Caco-2 (cell line): ENCODE results near the gene DDX49. TPM values are rescaled to one million over a fixed set of nuclear protein-coding genes. Genes with fewer than 3 reads are reported as not detected.

Source experiments
- BruUV-seq: library from RNA; stranded (reverse); fragments of 400-500 nt; replicated peaks from 2 replicates; lab custom pipeline; 2021; lab: Mats Ljungman, UMichigan
- CTCF ChIA-PET: fragments of 300-600 bp; sonication (Branson Sonifier 250); formaldehyde crosslinking; loops from one replicate; lab custom pipeline; 2022; ENCODE audit warnings: antibody characterized with exemption; lab: Charles Lee
- POLR2A ChIA-PET: fragments of 300-600 bp; sonication (Branson Sonifier 250); formaldehyde crosslinking; loops from one replicate; lab custom pipeline; 2022; ENCODE audit warnings: antibody characterized with exemption; lab: Charles Lee
- DNase-seq, 2 experiments: peaks; one replicate each; pipeline versions ENCODE4 v3.0.0 to v3.0.0-alpha.2; 2020 to 2022
- H3K27me3 ChIP-seq: replicated peaks from 2 replicates; pipeline ENCODE4 v1.6.0; 2011; ENCODE audit warnings: low read length; ENCODE audit not compliant: control insufficient read depth, insufficient read depth
- H3K36me3 ChIP-seq: 2 replicates; pipeline ENCODE4 v1.5.1; 2011; ENCODE audit warnings: low read length; ENCODE audit not compliant: control insufficient read depth, insufficient read depth
- H3K4me1 ChIP-seq: fragments of 250-450 bp; sonication (Bioruptor Pico); 2 replicates; pipeline ENCODE4 v1.5.1; 2020; ENCODE audit warnings: mild to moderate bottlenecking
- H3K4me3 ChIP-seq: 2 replicates; pipeline ENCODE4 v1.5.1; 2011; ENCODE audit warnings: low read depth, mild to moderate bottlenecking, control low read depth, low read length
- H3K9me3 ChIP-seq: fragments of 250-450 bp; sonication (Bioruptor Pico); 2 replicates; pipeline ENCODE4 v1.5.1; 2020; ENCODE audit warnings: mild to moderate bottlenecking, moderate library complexity
- H3K27ac Mint-ChIP-seq: one replicate; pipeline ENCODE4 v1.8.0; 2022; ENCODE audit warnings: mixed read lengths; ENCODE audit not compliant: unreplicated experiment
- H3K27me3 Mint-ChIP-seq: one replicate; pipeline ENCODE4 v1.8.0; 2022; ENCODE audit warnings: mixed read lengths; ENCODE audit not compliant: insufficient read depth, unreplicated experiment
- H3K36me3 Mint-ChIP-seq: one replicate; pipeline ENCODE4 v1.8.0; 2022; ENCODE audit warnings: mild to moderate bottlenecking, mixed read lengths; ENCODE audit not compliant: insufficient read depth, unreplicated experiment
- H3K4me1 Mint-ChIP-seq: one replicate; pipeline ENCODE4 v1.8.0; 2022; ENCODE audit warnings: low read depth, mixed read lengths; ENCODE audit not compliant: unreplicated experiment
- H3K4me3 Mint-ChIP-seq: one replicate; pipeline ENCODE4 v1.8.0; 2022; ENCODE audit warnings: mild to moderate bottlenecking, moderate library complexity, mixed read lengths; ENCODE audit not compliant: unreplicated experiment
- H3K9me3 Mint-ChIP-seq: one replicate; pipeline ENCODE4 v1.8.0; 2022; ENCODE audit warnings: mixed read lengths; ENCODE audit not compliant: unreplicated experiment
- intact Hi-C: fragments of 100-400 bp; cut with micrococcal nuclease; formaldehyde crosslinking; loops from one replicate; pipeline ENCODE4 v1.10.0; 2022; ENCODE audit not compliant: unreplicated experiment
- total RNA-seq: library from RNA; stranded (reverse); gene quantifications from 2 replicates; pipeline ENCODE4 v1.2.3, GENCODE V29; 2022
- TF ChIP-seq, protein P1 (sequence below), 2 experiments: fragments of 200-600 bp in 1 of 2; IDR thresholded peaks; 1 replicate in 1 of 2; 2 replicates in 1 of 2; pipeline versions ENCODE4 v1.5.1 to v1.8.0; 2011 to 2022; ENCODE audit warnings: antibody characterized with exemption in 1 of 2, control low read depth in 1 of 2, inconsistent platforms in 1 of 2, low read depth in 1 of 2, low read length in 1 of 2, mild to moderate bottlenecking in 1 of 2, moderate library complexity in 1 of 2; ENCODE audit not compliant: insufficient read depth in 1 of 2, severe bottlenecking in 1 of 2, unreplicated experiment in 1 of 2

Gene DDX49
- total RNA-seq, 1 experiment from 2014 or later = 48.7 TPM

DNA sequence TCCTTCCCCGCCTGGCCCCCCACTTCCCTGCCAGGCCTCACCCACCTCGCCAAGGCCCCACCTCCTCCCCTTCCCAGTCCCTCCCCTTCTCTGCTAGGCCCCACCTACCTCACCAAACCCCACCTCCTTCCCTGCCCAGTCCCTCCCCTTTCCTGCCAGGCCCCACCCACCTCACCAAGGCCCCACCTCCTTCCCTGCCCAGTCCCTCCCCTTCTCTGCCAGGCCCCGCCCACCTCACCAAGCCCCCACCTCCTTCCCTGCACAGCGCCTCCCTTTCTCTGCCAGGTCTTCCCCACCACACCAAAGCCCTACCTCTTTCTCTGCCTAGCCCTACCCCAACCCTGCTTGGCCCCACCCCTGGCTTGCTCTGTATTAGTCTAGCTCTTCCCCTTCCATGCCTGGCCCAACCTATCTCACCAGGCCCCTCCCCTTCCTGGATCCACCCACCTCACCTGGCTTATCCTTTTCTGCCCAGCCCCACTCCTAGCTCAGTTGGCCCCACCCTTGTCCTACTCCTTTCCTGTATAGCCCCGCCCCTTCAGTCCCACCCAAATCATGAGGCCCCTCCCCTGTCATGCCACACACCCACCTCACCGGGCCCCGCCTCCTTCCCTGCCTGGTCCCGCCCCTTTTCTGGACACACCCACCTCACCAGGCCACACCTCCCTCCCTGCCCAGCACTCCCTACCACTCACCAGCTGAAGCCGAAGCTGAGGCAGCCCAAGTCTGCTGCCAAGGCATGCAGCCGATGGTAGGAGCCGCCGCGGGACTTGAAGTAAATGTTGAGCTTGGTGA lies 39.7 kb upstream of the DDX49 start:
- H3K36me3 Mint-ChIP-seq = peaks cover 69% of the 10 kb centered on the region
- DNase-seq = peak; percentile 55 to 65
- CTCF ChIA-PET = no interaction called here
- intact Hi-C loops = no loop called here
- H3K27ac Mint-ChIP-seq = no peak overlapping the region
- BruUV-seq = no TSS peak
- H3K27me3 Mint-ChIP-seq = no peaks in the 10 kb centered on the region
- Histone ChIP-seq H3K4me3 (no peak overlapping the region), H3K4me1 (no peaks in the 10 kb centered on the region), H3K36me3 (peaks cover 9% of the 10 kb centered on the region; the same call in 1 of the 2 replicates), H3K9me3 (peaks cover 8% of the 10 kb centered on the region; the same call in 1 of the 2 replicates), H3K27me3 (no peaks in the 10 kb centered on the region)
- TF ChIP-seq, protein P1, sequence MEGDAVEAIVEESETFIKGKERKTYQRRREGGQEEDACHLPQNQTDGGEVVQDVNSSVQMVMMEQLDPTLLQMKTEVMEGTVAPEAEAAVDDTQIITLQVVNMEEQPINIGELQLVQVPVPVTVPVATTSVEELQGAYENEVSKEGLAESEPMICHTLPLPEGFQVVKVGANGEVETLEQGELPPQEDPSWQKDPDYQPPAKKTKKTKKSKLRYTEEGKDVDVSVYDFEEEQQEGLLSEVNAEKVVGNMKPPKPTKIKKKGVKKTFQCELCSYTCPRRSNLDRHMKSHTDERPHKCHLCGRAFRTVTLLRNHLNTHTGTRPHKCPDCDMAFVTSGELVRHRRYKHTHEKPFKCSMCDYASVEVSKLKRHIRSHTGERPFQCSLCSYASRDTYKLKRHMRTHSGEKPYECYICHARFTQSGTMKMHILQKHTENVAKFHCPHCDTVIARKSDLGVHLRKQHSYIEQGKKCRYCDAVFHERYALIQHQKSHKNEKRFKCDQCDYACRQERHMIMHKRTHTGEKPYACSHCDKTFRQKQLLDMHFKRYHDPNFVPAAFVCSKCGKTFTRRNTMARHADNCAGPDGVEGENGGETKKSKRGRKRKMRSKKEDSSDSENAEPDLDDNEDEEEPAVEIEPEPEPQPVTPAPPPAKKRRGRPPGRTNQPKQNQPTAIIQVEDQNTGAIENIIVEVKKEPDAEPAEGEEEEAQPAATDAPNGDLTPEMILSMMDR (IDR thresholded peaks at IDR 0.05; ENCODE audit: insufficient read depth in 1 of 2, low read depth in 1 of 2, low read length in 1 of 2, severe bottlenecking in 1 of 2, unreplicated experiment in 1 of 2) = no peak
- H3K4me1 Mint-ChIP-seq = no peaks in the 10 kb centered on the region
- peaks cover under 1% of the 10 kb centered on the region for H3K9me3 Mint-ChIP-seq
- H3K4me3 Mint-ChIP-seq = no peak overlapping the region
- POLR2A ChIA-PET = no interaction called here

DNA sequence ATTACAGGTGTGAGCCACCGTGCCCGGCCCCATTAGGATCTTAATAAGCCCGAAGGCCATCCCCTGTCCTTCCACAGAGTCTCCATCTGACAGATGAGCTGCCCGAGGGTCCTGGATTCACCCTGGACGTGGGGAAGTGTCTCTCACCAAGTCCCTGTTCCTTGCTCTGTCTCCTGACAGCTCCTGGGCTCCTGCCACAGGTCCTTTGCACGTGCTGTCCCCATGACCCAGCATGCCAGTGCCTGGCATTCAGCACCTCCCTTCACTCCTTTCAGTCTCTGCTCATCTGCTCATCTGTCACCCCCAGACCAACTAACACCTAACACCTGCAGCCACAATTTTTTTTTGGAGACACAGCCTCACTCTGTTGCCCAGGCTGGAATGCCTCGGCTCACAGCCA lies 38.0 kb upstream of the DDX49 start:
- no peak overlapping the region for H3K4me3 ChIP-seq
- no TSS peak for BruUV-seq

DNA sequence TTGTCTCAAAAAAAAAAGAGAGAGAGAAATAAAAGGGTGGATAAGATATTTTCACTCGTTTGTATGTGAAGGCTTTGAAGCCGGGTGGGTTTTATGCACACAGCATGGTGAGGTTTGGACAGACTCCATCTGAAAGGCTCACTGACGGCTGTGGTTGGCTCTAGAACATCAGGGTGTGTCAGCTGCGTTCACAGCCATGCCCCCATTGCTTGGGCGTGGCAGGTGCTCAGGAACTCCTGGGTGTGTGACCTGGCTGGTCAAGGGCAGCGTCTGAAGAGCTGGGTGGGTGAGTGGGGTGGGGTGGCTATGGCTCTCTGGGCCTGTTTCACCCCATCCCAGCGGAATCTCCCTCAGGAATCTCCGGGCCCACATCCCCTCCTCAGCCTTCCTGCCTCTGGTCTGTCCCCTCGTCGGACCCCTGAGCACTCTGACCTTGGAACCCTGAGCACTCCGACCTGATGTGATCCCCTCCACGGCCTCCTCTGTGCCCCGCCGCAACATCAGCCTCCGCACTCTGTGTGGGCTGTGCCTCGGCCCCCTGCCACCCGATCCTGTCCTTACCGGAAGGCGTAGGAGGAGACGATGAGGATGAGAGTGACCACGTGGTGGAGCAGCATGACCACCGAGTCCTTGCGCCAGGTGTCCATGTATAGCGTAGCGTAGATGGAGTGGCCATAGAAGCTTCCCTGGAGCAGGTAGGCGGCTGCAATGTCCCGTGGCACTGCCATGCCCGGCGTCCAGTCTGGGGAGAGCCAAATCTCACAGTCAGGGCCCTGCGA lies 35.8 kb upstream of the DDX49 start:
- TF ChIP-seq, protein P1 (IDR thresholded peaks at IDR 0.05; ENCODE audit: insufficient read depth in 1 of 2, low read depth in 1 of 2, low read length in 1 of 2, severe bottlenecking in 1 of 2, unreplicated experiment in 1 of 2) = no peak
- Histone ChIP-seq H3K36me3 (peaks cover 3% of the 10 kb centered on the region; the same call in 1 of the 2 replicates), H3K4me3 (no peak overlapping the region), H3K27me3 (no peaks in the 10 kb centered on the region), H3K9me3 (no peaks in the 10 kb centered on the region), H3K4me1 (no peaks in the 10 kb centered on the region)
- Mint-ChIP-seq H3K27me3 (no peaks in the 10 kb centered on the region), H3K9me3 (no peaks in the 10 kb centered on the region), H3K4me3 (no peak overlapping the region), H3K4me1 (no peaks in the 10 kb centered on the region), H3K27ac (no peak overlapping the region), H3K36me3 (peaks cover 40% of the 10 kb centered on the region)
- no peak for DNase-seq
- POLR2A ChIA-PET = no interaction called here
- intact Hi-C loops = no loop called here
- BruUV-seq = no TSS peak
- CTCF ChIA-PET = no interaction called here

More for the DNA sequence above, 38.0 kb upstream of the DDX49 start:
- Histone ChIP-seq H3K9me3 (peaks cover 6% of the 10 kb centered on the region; the same call in 1 of the 2 replicates), H3K4me1 (no peaks in the 10 kb centered on the region), H3K27me3 (no peaks in the 10 kb centered on the region), H3K36me3 (peaks cover 9% of the 10 kb centered on the region; the same call in 1 of the 2 replicates)
- peaks cover 56% of the 10 kb centered on the region for H3K36me3 Mint-ChIP-seq
- H3K4me1 Mint-ChIP-seq = no peaks in the 10 kb centered on the region
- TF ChIP-seq, protein P1 (IDR thresholded peaks at IDR 0.05; ENCODE audit: insufficient read depth in 1 of 2, low read depth in 1 of 2, low read length in 1 of 2, severe bottlenecking in 1 of 2, unreplicated experiment in 1 of 2) = no peak
- no peaks in the 10 kb centered on the region for H3K27me3 Mint-ChIP-seq
- intact Hi-C loops = no loop called here
- POLR2A ChIA-PET = no interaction called here
- CTCF ChIA-PET = no interaction called here
- H3K9me3 Mint-ChIP-seq = no peaks in the 10 kb centered on the region
- no peak overlapping the region for H3K4me3 Mint-ChIP-seq
- DNase-seq = no peak
- H3K27ac Mint-ChIP-seq = no peak overlapping the region
